ENCODE measurements around the gene EHBP1. TPM values are rescaled to one million over a fixed set of nuclear protein-coding genes. Genes with fewer than 3 reads are reported as not detected.
A peak's percentile ranks its signal among the peaks of the same experiment; 100 is the strongest.

The EHBP1 gene
- total and polyA plus RNA-seq, 4 experiments from 2014 or later = 9.2 to 31.9 (median 21.0) TPM

- no peaks in the 10 kb centered on the region for H3K36me3 ChIP-seq (ENCODE audit: insufficient read depth, low read length)
Measured at GRCh38 chr2:62897187-62897827, 191.8 kb downstream of the EHBP1 start.

DNA sequence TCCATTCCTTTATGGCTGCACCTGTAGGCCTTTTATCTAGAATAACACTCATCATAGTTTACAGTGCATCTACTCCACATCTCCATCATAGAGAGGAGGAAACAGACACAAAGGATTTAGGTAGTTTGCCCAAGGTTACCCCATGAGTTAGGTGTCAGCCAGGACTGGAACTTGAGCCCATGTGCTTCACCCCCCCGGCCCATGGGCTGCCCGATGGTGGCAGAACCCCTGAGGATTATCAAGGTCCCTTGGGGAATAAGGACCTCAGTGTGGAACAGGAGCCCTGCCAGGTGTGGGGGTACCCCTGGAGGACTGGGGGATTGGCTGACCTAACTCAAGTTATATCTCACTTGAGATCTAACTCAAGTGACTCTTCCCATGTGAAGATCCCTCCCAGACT lies 198.8 kb downstream of the EHBP1 start:
- no peak overlapping the region for H3K4me3 ChIP-seq (ENCODE audit: low read length in 2 of 2)
- H3K27ac ChIP-seq (ENCODE audit: low read depth, low read length) = no peak overlapping the region
- no peak overlapping the region for H3K4me3 Mint-ChIP-seq
- H3K4me1 ChIP-seq (ENCODE audit: insufficient read depth, low read length) = no peaks in the 10 kb centered on the region
- H3K4me1 Mint-ChIP-seq = peaks cover 0 to 2% (median 0%) of the 10 kb centered on the region in 4 donors
- no peak overlapping the region for H3K27ac Mint-ChIP-seq
- H3K9me3 Mint-ChIP-seq = no peaks in the 10 kb centered on the region
- H3K9me3 ChIP-seq (ENCODE audit: control insufficient read depth in 1 of 2, low read length in 2 of 2) = no peaks in the 10 kb centered on the region
- H3K27me3 ChIP-seq (ENCODE audit: insufficient read depth, low read length) = no peaks in the 10 kb centered on the region
- DNase-seq = no peak
- CTCF ChIA-PET (ENCODE audit: partially characterized antibody) = no interaction called here
- no peaks in the 10 kb centered on the region for H3K36me3 ChIP-seq (ENCODE audit: insufficient read depth, low read length)
- POLR2A ChIA-PET (ENCODE audit: partially characterized antibody) = no interaction called here
- intact Hi-C loops (cut with micrococcal nuclease) = no loop called here
- H3K36me3 Mint-ChIP-seq = peaks cover 0 to 9% of the 10 kb centered on the region in 2 donors
- no peaks in the 10 kb centered on the region for H3K27me3 Mint-ChIP-seq

More at GRCh38 chr2:62897187-62897827, 191.8 kb downstream of the EHBP1 start:
- Mint-ChIP-seq H3K27ac (peak overlapping the region in 1 of 7 donors; percentile 28), H3K27me3 (no peaks in the 10 kb centered on the region), H3K36me3 (peaks cover 0 to 22% of the 10 kb centered on the region in 2 donors), H3K4me3 (no peak overlapping the region), H3K4me1 (no peaks in the 10 kb centered on the region), H3K9me3 (no peaks in the 10 kb centered on the region)
- Histone ChIP-seq H3K4me3 (ENCODE audit: low read length in 2 of 2) (no peak overlapping the region), H3K4me1 (ENCODE audit: insufficient read depth, low read length) (no peaks in the 10 kb centered on the region), H3K9me3 (ENCODE audit: control insufficient read depth in 1 of 2, low read length in 2 of 2) (no peaks in the 10 kb centered on the region), H3K27ac (ENCODE audit: low read depth, low read length) (no peak overlapping the region), H3K27me3 (ENCODE audit: insufficient read depth, low read length) (no peaks in the 10 kb centered on the region)
- POLR2A ChIA-PET (ENCODE audit: partially characterized antibody) = no interaction called here
- intact Hi-C loops (cut with micrococcal nuclease) = no loop called here
- CTCF ChIA-PET (ENCODE audit: partially characterized antibody) = no interaction called here
- DNase-seq = no peak

DNA sequence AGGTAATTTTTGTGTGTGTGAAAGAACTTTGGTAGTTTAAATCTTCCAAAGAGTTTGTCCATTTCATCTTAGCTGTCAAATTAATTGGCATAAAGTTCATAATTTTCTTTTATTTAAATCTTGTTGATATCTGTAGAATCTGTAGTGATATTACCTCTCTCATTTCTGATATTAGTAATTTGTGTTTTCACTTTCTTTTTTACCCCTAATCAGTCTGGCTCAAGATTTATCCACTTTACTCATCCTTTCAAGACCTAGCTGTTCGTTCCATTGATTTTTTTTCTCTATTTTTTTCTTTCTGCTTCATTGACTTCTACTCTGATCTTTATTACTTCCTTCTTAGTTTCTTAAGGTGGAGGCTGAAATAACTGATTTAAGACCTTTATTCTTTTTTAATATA lies 202.6 kb downstream of the EHBP1 start:
- H3K27ac ChIP-seq (ENCODE audit: low read depth, low read length) = no peak overlapping the region
- no peaks in the 10 kb centered on the region for H3K9me3 ChIP-seq (ENCODE audit: control insufficient read depth in 1 of 2, low read length in 2 of 2)
- H3K4me1 Mint-ChIP-seq = peaks cover 0 to 2% (median 0%) of the 10 kb centered on the region in 4 donors
- no peak overlapping the region for H3K4me3 ChIP-seq (ENCODE audit: low read length in 2 of 2)
- no peaks in the 10 kb centered on the region for H3K9me3 Mint-ChIP-seq
- ChIA-PET POLR2A (ENCODE audit: partially characterized antibody) (no interaction called here), CTCF (ENCODE audit: partially characterized antibody) (no interaction called here)
- H3K4me3 Mint-ChIP-seq = no peak overlapping the region
- no peak for DNase-seq
- intact Hi-C loops (cut with micrococcal nuclease) = no loop called here
- H3K36me3 ChIP-seq (ENCODE audit: insufficient read depth, low read length) = no peaks in the 10 kb centered on the region
- H3K27me3 Mint-ChIP-seq = no peaks in the 10 kb centered on the region
- peaks cover 6 to 16% of the 10 kb centered on the region in 2 donors for H3K36me3 Mint-ChIP-seq
- no peak overlapping the region for H3K27ac Mint-ChIP-seq
- H3K27me3 ChIP-seq (ENCODE audit: insufficient read depth, low read length) = no peaks in the 10 kb centered on the region
- H3K4me1 ChIP-seq (ENCODE audit: insufficient read depth, low read length) = no peaks in the 10 kb centered on the region

DNA sequence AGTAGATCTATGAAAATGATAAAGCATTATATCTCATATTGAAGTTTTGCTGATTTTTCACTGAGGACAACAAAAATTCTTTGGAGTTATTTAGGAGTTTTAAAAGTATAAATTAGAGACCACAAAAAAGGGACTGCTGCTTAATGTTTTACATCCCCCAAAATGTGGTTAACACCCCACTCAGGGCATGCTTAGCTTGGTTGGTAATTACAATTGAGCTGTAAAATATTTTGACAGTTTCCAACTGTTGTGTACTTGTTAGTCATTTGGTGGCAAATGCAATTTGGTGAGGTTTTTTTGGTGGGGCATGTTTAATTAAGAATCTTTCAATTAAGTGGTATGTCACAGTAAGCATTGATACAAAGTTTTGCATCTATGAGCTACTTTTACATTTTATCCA lies 207.8 kb downstream of the EHBP1 start:
- H3K4me3 Mint-ChIP-seq = no peak overlapping the region
- H3K9me3 Mint-ChIP-seq = peaks cover 0 to 4% (median 3%) of the 10 kb centered on the region in 8 donors
- H3K36me3 Mint-ChIP-seq = peaks cover 7 to 19% of the 10 kb centered on the region in 2 donors
- ChIA-PET CTCF (ENCODE audit: partially characterized antibody) (no interaction called here), POLR2A (ENCODE audit: partially characterized antibody) (no interaction called here)
- DNase-seq = no peak
- Histone ChIP-seq H3K4me3 (ENCODE audit: low read length in 2 of 2) (no peak overlapping the region), H3K4me1 (ENCODE audit: insufficient read depth, low read length) (no peaks in the 10 kb centered on the region), H3K27me3 (ENCODE audit: insufficient read depth, low read length) (no peaks in the 10 kb centered on the region), H3K27ac (ENCODE audit: low read depth, low read length) (no peak overlapping the region), H3K9me3 (ENCODE audit: control insufficient read depth in 1 of 2, low read length in 2 of 2) (no peaks in the 10 kb centered on the region), H3K36me3 (ENCODE audit: insufficient read depth, low read length) (no peaks in the 10 kb centered on the region)
- H3K27ac Mint-ChIP-seq = no peak overlapping the region
- no peaks in the 10 kb centered on the region for H3K27me3 Mint-ChIP-seq
- H3K4me1 Mint-ChIP-seq = no peaks in the 10 kb centered on the region
- intact Hi-C loops (cut with micrococcal nuclease) = no loop called here

DNA sequence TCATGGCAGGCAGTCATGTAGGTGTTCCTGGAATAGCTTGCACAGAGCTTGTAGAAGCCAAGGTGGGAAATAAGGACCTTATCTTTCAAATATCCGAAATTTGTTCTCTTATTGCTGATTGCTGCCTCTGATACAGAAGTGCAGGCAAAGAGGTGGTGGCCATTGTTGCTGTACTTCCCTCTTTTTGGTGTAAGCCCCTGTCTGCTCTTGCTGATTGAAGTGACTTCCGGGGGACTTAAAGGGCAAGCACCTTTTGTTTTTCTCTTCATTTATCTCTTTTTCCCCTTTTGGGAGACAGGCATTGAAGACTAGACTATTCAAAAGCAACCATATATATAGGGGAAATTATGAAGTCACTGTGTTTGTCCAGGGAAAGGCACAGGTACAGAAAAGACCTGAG lies 213.5 kb downstream of the EHBP1 start:
- intact Hi-C loops (cut with micrococcal nuclease) = no loop called here
- peaks cover 34 to 51% of the 10 kb centered on the region in 2 donors for H3K36me3 Mint-ChIP-seq
- H3K27ac ChIP-seq (ENCODE audit: low read depth, low read length) = no peak overlapping the region
- no peaks in the 10 kb centered on the region for H3K36me3 ChIP-seq (ENCODE audit: insufficient read depth, low read length)
- CTCF ChIA-PET (ENCODE audit: partially characterized antibody) = no interaction called here
- H3K9me3 ChIP-seq (ENCODE audit: control insufficient read depth in 1 of 2, low read length in 2 of 2) = no peaks in the 10 kb centered on the region
- H3K4me1 ChIP-seq (ENCODE audit: insufficient read depth, low read length) = no peaks in the 10 kb centered on the region
- POLR2A ChIA-PET (ENCODE audit: partially characterized antibody) = no interaction called here
- no peaks in the 10 kb centered on the region for H3K27me3 ChIP-seq (ENCODE audit: insufficient read depth, low read length)
- H3K4me3 Mint-ChIP-seq = no peak overlapping the region
- no peak overlapping the region for H3K27ac Mint-ChIP-seq
- no peak for DNase-seq
- H3K9me3 Mint-ChIP-seq = peaks cover 3 to 50% (median 34%) of the 10 kb centered on the region in 8 donors
- H3K4me1 Mint-ChIP-seq = no peaks in the 10 kb centered on the region
- no peak overlapping the region for H3K4me3 ChIP-seq (ENCODE audit: low read length in 2 of 2)
- no peaks in the 10 kb centered on the region for H3K27me3 Mint-ChIP-seq

DNA sequence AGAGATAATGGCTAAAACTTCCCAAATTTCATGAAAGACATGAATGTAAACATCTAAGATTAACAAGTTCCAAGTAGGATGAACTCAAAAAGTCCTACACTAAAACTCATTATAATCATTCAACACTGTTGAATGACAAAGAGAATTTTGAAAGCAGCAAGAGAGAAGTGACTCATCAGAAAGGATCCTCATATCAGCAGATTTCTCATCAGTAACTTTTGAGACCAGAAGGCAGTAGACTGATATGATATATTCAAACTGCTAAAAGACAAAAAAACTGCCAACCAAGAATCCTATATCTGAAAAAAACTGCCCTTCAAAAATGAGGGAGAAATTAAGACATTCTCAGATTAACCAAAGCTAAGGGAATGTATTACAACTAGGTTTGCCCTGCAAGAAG lies 214.6 kb downstream of the EHBP1 start:
- H3K4me3 ChIP-seq (ENCODE audit: low read length in 2 of 2) = no peak overlapping the region
- peaks cover 3 to 59% (median 44%) of the 10 kb centered on the region in 8 donors for H3K9me3 Mint-ChIP-seq
- POLR2A ChIA-PET (ENCODE audit: partially characterized antibody) = no interaction called here
- intact Hi-C loops (cut with micrococcal nuclease) = no loop called here
- H3K4me3 Mint-ChIP-seq = no peak overlapping the region
- no peaks in the 10 kb centered on the region for H3K4me1 ChIP-seq (ENCODE audit: insufficient read depth, low read length)
- no peak for DNase-seq
- H3K27me3 Mint-ChIP-seq = no peaks in the 10 kb centered on the region
- H3K36me3 ChIP-seq (ENCODE audit: insufficient read depth, low read length) = no peaks in the 10 kb centered on the region
- no peak overlapping the region for H3K27ac ChIP-seq (ENCODE audit: low read depth, low read length)
- H3K4me1 Mint-ChIP-seq = no peaks in the 10 kb centered on the region
- no peak overlapping the region for H3K27ac Mint-ChIP-seq
- CTCF ChIA-PET (ENCODE audit: partially characterized antibody) = no interaction called here
- H3K27me3 ChIP-seq (ENCODE audit: insufficient read depth, low read length) = no peaks in the 10 kb centered on the region
- no peaks in the 10 kb centered on the region for H3K9me3 ChIP-seq (ENCODE audit: control insufficient read depth in 1 of 2, low read length in 2 of 2)
- H3K36me3 Mint-ChIP-seq = peaks cover 37 to 60% of the 10 kb centered on the region in 2 donors

- intact Hi-C loops (cut with micrococcal nuclease) = no loop called here
- CTCF ChIA-PET (ENCODE audit: partially characterized antibody) = no interaction called here
- peaks cover 37 to 52% of the 10 kb centered on the region in 2 donors for H3K36me3 Mint-ChIP-seq
Measured at GRCh38 chr2:62923242-62923641, 217.7 kb downstream of the EHBP1 start.

More at GRCh38 chr2:62923242-62923641, 217.7 kb downstream of the EHBP1 start:
- no peak for DNase-seq
- H3K27me3 Mint-ChIP-seq = no peaks in the 10 kb centered on the region
- Histone ChIP-seq H3K36me3 (ENCODE audit: insufficient read depth, low read length) (no peaks in the 10 kb centered on the region), H3K27me3 (ENCODE audit: insufficient read depth, low read length) (no peaks in the 10 kb centered on the region), H3K27ac (ENCODE audit: low read depth, low read length) (no peak overlapping the region), H3K4me3 (ENCODE audit: low read length in 2 of 2) (no peak overlapping the region), H3K9me3 (ENCODE audit: control insufficient read depth in 1 of 2, low read length in 2 of 2) (no peaks in the 10 kb centered on the region), H3K4me1 (ENCODE audit: insufficient read depth, low read length) (no peaks in the 10 kb centered on the region)
- POLR2A ChIA-PET (ENCODE audit: partially characterized antibody) = no interaction called here
- H3K9me3 Mint-ChIP-seq = peaks cover 4 to 65% (median 46%) of the 10 kb centered on the region in 8 donors
- H3K4me1 Mint-ChIP-seq = no peaks in the 10 kb centered on the region
- H3K4me3 Mint-ChIP-seq = no peak overlapping the region
- H3K27ac Mint-ChIP-seq = no peak overlapping the region
